IMR-90 (cell line): ENCODE measurements around the gene SPINT3. TPM values are rescaled to one million over a fixed set of nuclear protein-coding genes. Genes with fewer than 3 reads are reported as not detected.

ENCODE experiments used
- ATAC-seq: fragments of 200-7000 bp; cut with Tn5 transposase; 2 replicates; pipeline ENCODE4 v1.9.1; 2020; ENCODE audit warnings: low read depth, mild to moderate bottlenecking, moderate library complexity
- BruUV-seq: library from RNA; stranded (reverse); fragments of 400-500 nt; replicated peaks from 2 replicates; lab custom pipeline; 2021; lab: Mats Ljungman, UMichigan
- CTCF ChIA-PET: fragments of 300-600 bp; formaldehyde crosslinking; extraction: SDS; loops from one replicate; lab custom pipeline; 2021; ENCODE audit warnings: antibody characterized with exemption; lab: Yijun Ruan, JAX
- POLR2A ChIA-PET: fragments of 300-600 bp; sonication (Branson Sonifier 250); formaldehyde crosslinking; loops from one replicate; lab custom pipeline; 2022; ENCODE audit warnings: antibody characterized with exemption; ENCODE audit not compliant: unreplicated experiment; lab: Charles Lee
- DNase-seq: peaks from one replicate; pipeline ENCODE4 v3.0.0; 2013
- H2AFZ ChIP-seq: replicated peaks from 2 replicates; pipeline ENCODE3; 2013; ENCODE audit warnings: low read length, mild to moderate bottlenecking; ENCODE audit not compliant: poor library complexity
- H2AK5ac ChIP-seq: 2 replicates; pipeline ENCODE4 v1.6.1; 2013; ENCODE audit warnings: low read depth, low read length, inconsistent platforms
- H2AK9ac ChIP-seq: replicated peaks from 2 replicates; pipeline ENCODE3; 2013; ENCODE audit warnings: mild to moderate bottlenecking, low read depth, low read length, moderate library complexity; ENCODE audit not compliant: poor library complexity
- H2BK120ac ChIP-seq: 2 replicates; pipeline ENCODE4 v1.6.1; 2013; ENCODE audit warnings: low read depth, low read length, inconsistent platforms
- H2BK15ac ChIP-seq: 3 replicates; pipeline ENCODE4 v1.6.1; 2013; ENCODE audit warnings: low read depth, low read length, inconsistent platforms
- H2BK20ac ChIP-seq: 2 replicates; pipeline ENCODE4 v1.6.1; 2013; ENCODE audit warnings: low read depth, mild to moderate bottlenecking, inconsistent platforms, low read length, moderate library complexity
- H2BK5ac ChIP-seq: 2 replicates; pipeline ENCODE4 v1.6.1; 2013; ENCODE audit warnings: mild to moderate bottlenecking, low read depth, low read length, inconsistent platforms; ENCODE audit not compliant: poor library complexity, severe bottlenecking
- H3K14ac ChIP-seq: replicated peaks from 2 replicates; pipeline ENCODE4 v1.6.1; 2013; ENCODE audit warnings: low read depth, low read length, inconsistent platforms
- H3K18ac ChIP-seq: 2 replicates; pipeline ENCODE4 v1.6.1; 2013; ENCODE audit warnings: low read depth, low read length, control low read depth
- H3K23ac ChIP-seq: 2 replicates; pipeline ENCODE4 v1.6.1; 2013; ENCODE audit warnings: low read depth, low read length, inconsistent platforms
- H3K27ac ChIP-seq: 2 replicates; pipeline ENCODE4 v1.5.1; 2013; ENCODE audit warnings: mild to moderate bottlenecking, control low read depth, low read length; ENCODE audit not compliant: insufficient read depth
- H3K27me3 ChIP-seq: 2 replicates; pipeline ENCODE4 v1.6.1; 2013; ENCODE audit warnings: low read length; ENCODE audit not compliant: control insufficient read depth, insufficient read depth
- H3K36me3 ChIP-seq: 2 replicates; pipeline ENCODE4 v1.6.1; 2013; ENCODE audit warnings: low read length, mixed read lengths; ENCODE audit not compliant: control insufficient read depth, insufficient read depth
- H3K4ac ChIP-seq: 2 replicates; pipeline ENCODE4 v1.6.1; 2013; ENCODE audit warnings: low read depth, low read length, inconsistent platforms
- H3K4me1 ChIP-seq: 2 replicates; pipeline ENCODE4 v1.6.1; 2013; ENCODE audit warnings: low read length, mixed read lengths; ENCODE audit not compliant: control insufficient read depth, insufficient read depth
- H3K4me2 ChIP-seq: 2 replicates; pipeline ENCODE4 v1.6.1; 2013; ENCODE audit warnings: low read depth, mild to moderate bottlenecking, control low read depth, low read length, moderate library complexity
- H3K4me3 ChIP-seq: 2 replicates; pipeline ENCODE4 v1.5.1; 2013; ENCODE audit warnings: low read depth, mild to moderate bottlenecking, control low read depth, low read length, moderate library complexity; ENCODE audit not compliant: insufficient read depth
- H3K56ac ChIP-seq: 2 replicates; pipeline ENCODE4 v1.6.1; 2013; ENCODE audit warnings: low read length, inconsistent platforms; ENCODE audit not compliant: insufficient read depth; ENCODE audit errors: extremely low read depth
- H3K79me1 ChIP-seq, 2 experiments: 2 replicates each; pipeline ENCODE4 v1.6.1; 2013; ENCODE audit warnings: low read length in 2 of 2, inconsistent platforms in 1 of 2, low read depth in 1 of 2
- H3K9ac ChIP-seq: 2 replicates; pipeline ENCODE4 v1.6.1; 2013; ENCODE audit warnings: low read depth, low read length, control low read depth
- H3K9me1 ChIP-seq: 2 replicates; pipeline ENCODE4 v1.6.1; 2013; ENCODE audit warnings: low read length, inconsistent platforms; ENCODE audit not compliant: insufficient read depth
- H3K9me3 ChIP-seq: 2 replicates; pipeline ENCODE4 v1.6.1; 2013; ENCODE audit warnings: low read length; ENCODE audit not compliant: control insufficient read depth, insufficient read depth
- H4K20me1 ChIP-seq: 2 replicates; pipeline ENCODE4 v1.6.1; 2013; ENCODE audit warnings: low read length, inconsistent platforms; ENCODE audit not compliant: insufficient read depth
- H4K5ac ChIP-seq: 2 replicates; pipeline ENCODE4 v1.6.1; 2013; ENCODE audit warnings: mild to moderate bottlenecking, low read depth, low read length, control low read depth
- H4K8ac ChIP-seq, 2 experiments: 2 replicates each; pipeline ENCODE4 v1.6.1; 2013; ENCODE audit warnings: low read depth in 2 of 2, low read length in 2 of 2, control low read depth in 1 of 2, inconsistent platforms in 1 of 2
- H4K91ac ChIP-seq: 2 replicates; pipeline ENCODE4 v1.6.1; 2013; ENCODE audit warnings: low read depth, low read length, inconsistent platforms; ENCODE audit not compliant: insufficient read depth
- BHLHE40 ChIP-seq: fragments of 150-350 bp; IDR thresholded peaks from 2 replicates; pipeline ENCODE4 v1.6.1; 2016; ENCODE audit warnings: mild to moderate bottlenecking, low read depth, low read length
- CHD1 ChIP-seq: IDR thresholded peaks from 2 replicates; pipeline ENCODE4 v1.6.1; 2012; ENCODE audit warnings: low read depth, low read length, improper control_type of control experiment
- ELK1 ChIP-seq: fragments of 150-350 bp; IDR thresholded peaks from 2 replicates; pipeline ENCODE4 v1.6.1; 2016; ENCODE audit warnings: low read depth, mild to moderate bottlenecking, low read length, moderate library complexity, borderline replicate concordance
- FOS ChIP-seq: fragments of 150-350 bp; IDR thresholded peaks from 2 replicates; pipeline ENCODE4 v1.6.1; 2016; ENCODE audit warnings: low read depth, low read length
- MAFK ChIP-seq: IDR thresholded peaks from 2 replicates; pipeline ENCODE4 v1.6.1; 2012; ENCODE audit warnings: low read depth, low read length, improper control_type of control experiment
- NFE2L2 ChIP-seq: fragments of 150-350 bp; IDR thresholded peaks from 2 replicates; pipeline ENCODE4 v1.6.1; 2016; ENCODE audit warnings: low read depth, mild to moderate bottlenecking, low read length
- POLR2A ChIP-seq: IDR thresholded peaks from 2 replicates; pipeline ENCODE4 v1.6.1; 2012; ENCODE audit warnings: mild to moderate bottlenecking, low read depth, low read length
- RFX5 ChIP-seq: IDR thresholded peaks from 2 replicates; pipeline ENCODE4 v1.8.0; 2012; ENCODE audit warnings: low read depth, mild to moderate bottlenecking, low read length, moderate library complexity
- WGBS, 2 experiments: methylation state at CpG; one replicate each; pipeline versions ENCODE4 v1.1.5 to v1.1.7; 2013; ENCODE audit warnings: missing lambda C conversion rate in 2 of 2; ENCODE audit not compliant: insufficient read length in 1 of 2; ENCODE audit errors: extremely low coverage in 2 of 2; 5-methylcytosine and 5-hydroxymethylcytosine counted together
- dilution Hi-C: fragments of 300-500 bp; cut with HindIII; formaldehyde crosslinking; loops from one replicate; pipeline ENCODE4 v1.14.3; 2018; ENCODE audit warnings: low sequenced_read_pairs; ENCODE audit not compliant: unreplicated experiment
- in situ Hi-C: fragments of 300-500 bp; cut with MboI; formaldehyde crosslinking; loops from 3 replicates; pipeline ENCODE4 v1.14.3; 2019; ENCODE audit warnings: low sequenced_read_pairs, inconsistent platforms, mixed read lengths
- intact Hi-C: fragments of 100-400 bp; cut with micrococcal nuclease; formaldehyde crosslinking; loops from 2 replicates; pipeline ENCODE4 v1.10.0; 2022
- polyA plus RNA-seq, 3 experiments: library from polyadenylated mRNA; depleted of rRNA; stranded (reverse); fragments of >200 nt; gene quantifications; 2 replicates each; pipeline ENCODE4 v1.2.3, GENCODE V29; 2012; ENCODE audit warnings: low replicate concordance in 1 of 3
- total RNA-seq: library from RNA; depleted of rRNA; stranded (reverse); fragments of >200 nt; gene quantifications from 2 replicates; pipeline ENCODE4 v1.2.3, GENCODE V29; 2012

Gene SPINT3
- total and polyA plus RNA-seq, 2 of the 4 experiments (the other 2 are of a cell fraction) = not detected

GRCh38 chr20:45496166-45496565 is 19.3 kb downstream of the SPINT3 start:
- Histone ChIP-seq H2BK20ac (no peak overlapping the region), H3K4me2 (no peak overlapping the region), H3K56ac (no peak overlapping the region), H4K5ac (no peak overlapping the region), H4K91ac (no peak overlapping the region), H4K8ac (no peak overlapping the region), H2AK9ac (no peak overlapping the region), H2BK5ac (no peak overlapping the region), H3K9me1 (no peaks in the 10 kb centered on the region), H2BK120ac (no peak overlapping the region), H3K27me3 (no peaks in the 10 kb centered on the region; the same call in none of the 2 replicates), H3K4me1 (no peaks in the 10 kb centered on the region), H3K23ac (no peak overlapping the region), H3K4me3 (no peak overlapping the region), H2AFZ (no peak overlapping the region), H3K14ac (no peak overlapping the region), H2AK5ac (no peak overlapping the region), H3K4ac (no peak overlapping the region), H3K9ac (no peak overlapping the region), H2BK15ac (no peak overlapping the region), H4K20me1 (no peaks in the 10 kb centered on the region), H3K36me3 (no peaks in the 10 kb centered on the region), H3K18ac (no peak overlapping the region), H3K9me3 (no peaks in the 10 kb centered on the region), H3K79me1 (no peaks in the 10 kb centered on the region), H3K27ac (no peak overlapping the region)
- CTCF ChIA-PET = no interaction called here
- ATAC-seq (no peak), DNase-seq (no peak)
- WGBS, 2 experiments = 20% methylated on average over 1 of the region's 3 CpGs; no CpG with 5 or more reads in 1 of the 2 experiments
- POLR2A ChIA-PET = no interaction called here
- dilution Hi-C loops = no loop called here
- in situ Hi-C loops = no loop called here
- no TSS peak for BruUV-seq
- TF ChIP-seq POLR2A (no peak), BHLHE40 (no peak), CHD1 (no peak), ELK1 (no peak), NFE2L2 (no peak), MAFK (no peak), FOS (no peak), RFX5 (no peak)
- intact Hi-C loops = no loop called here
